ENCODE data around the gene BRI3.
A peak's percentile ranks its signal among the peaks of the same experiment; 100 is the strongest.

The BRI3 gene

GRCh38 chr7:98236355-98237185 lies 44.9 kb upstream of the BRI3 start:
- Histone ChIP-seq H3K4me3 (ENCODE audit: insufficient read length, low read depth) (no peak overlapping the region), H3K36me3 (ENCODE audit: insufficient read depth, insufficient read length, low read length) (peaks cover 15% of the 10 kb centered on the region)
- DNase-seq (ENCODE audit: low read depth, low spot score): no peak

GRCh38 chr7:98238076-98238475 lies 43.4 kb upstream of the BRI3 start:
- peaks cover 15% of the 10 kb centered on the region for H3K36me3 ChIP-seq (ENCODE audit: insufficient read depth, insufficient read length, low read length)
- H3K9ac ChIP-seq (ENCODE audit: insufficient read length, low read depth): no peak overlapping the region
- no peak overlapping the region for H3K4me3 ChIP-seq (ENCODE audit: insufficient read length, low read depth)
- no peaks in the 10 kb centered on the region for H3K9me3 ChIP-seq (ENCODE audit: insufficient read depth, low read length)
- H3K4me1 ChIP-seq (ENCODE audit: insufficient read depth, insufficient read length): peaks cover 2% of the 10 kb centered on the region
- DNase-seq (ENCODE audit: low read depth, low spot score): no peak
- TF ChIP-seq SUZ12 (IDR thresholded peaks at IDR 0.05; ENCODE audit: extremely low read depth, insufficient read depth, insufficient read length) (no peak), YY1 (IDR thresholded peaks at IDR 0.05; ENCODE audit: insufficient read depth, insufficient read length) (no peak), ZNF274 (IDR thresholded peaks at IDR 0.05; ENCODE audit: low read depth, low read length) (no peak)
- no peaks in the 10 kb centered on the region for H3K27me3 ChIP-seq (ENCODE audit: insufficient read depth, insufficient read length)

More at GRCh38 chr7:98236355-98237185, 44.9 kb upstream of the BRI3 start:
- no peaks in the 10 kb centered on the region for H3K9me3 ChIP-seq (ENCODE audit: insufficient read depth, low read length)
- H3K9ac ChIP-seq (ENCODE audit: insufficient read length, low read depth): no peak overlapping the region
- no peaks in the 10 kb centered on the region for H3K27me3 ChIP-seq (ENCODE audit: insufficient read depth, insufficient read length)
- H3K4me1 ChIP-seq (ENCODE audit: insufficient read depth, insufficient read length): peaks cover 1% of the 10 kb centered on the region
- TF ChIP-seq YY1 (IDR thresholded peaks at IDR 0.05; ENCODE audit: insufficient read depth, insufficient read length): no peak
- no peak for TF ChIP-seq ZNF274 (IDR thresholded peaks at IDR 0.05; ENCODE audit: low read depth, low read length)
- no peak for TF ChIP-seq SUZ12 (IDR thresholded peaks at IDR 0.05; ENCODE audit: extremely low read depth, insufficient read depth, insufficient read length)

- TF ChIP-seq YY1 (IDR thresholded peaks at IDR 0.05; ENCODE audit: insufficient read depth, insufficient read length) (no peak), ZNF274 (IDR thresholded peaks at IDR 0.05; ENCODE audit: low read depth, low read length) (no peak), SUZ12 (IDR thresholded peaks at IDR 0.05; ENCODE audit: extremely low read depth, insufficient read depth, insufficient read length) (no peak)
- H3K4me1 ChIP-seq (ENCODE audit: insufficient read depth, insufficient read length): peaks cover 2% of the 10 kb centered on the region
- DNase-seq (ENCODE audit: low read depth, low spot score): no peak
Observed at GRCh38 chr7:98238976-98239375, 42.5 kb upstream of the BRI3 start.

GRCh38 chr7:98240961-98241673 lies 40.4 kb upstream of the BRI3 start:
- TF ChIP-seq YY1 (IDR thresholded peaks at IDR 0.05; ENCODE audit: insufficient read depth, insufficient read length) (no peak), SUZ12 (IDR thresholded peaks at IDR 0.05; ENCODE audit: extremely low read depth, insufficient read depth, insufficient read length) (no peak), ZNF274 (IDR thresholded peaks at IDR 0.05; ENCODE audit: low read depth, low read length) (no peak)

More at GRCh38 chr7:98238976-98239375, 42.5 kb upstream of the BRI3 start:
- Histone ChIP-seq H3K36me3 (ENCODE audit: insufficient read depth, insufficient read length, low read length) (peaks cover 15% of the 10 kb centered on the region), H3K4me3 (ENCODE audit: insufficient read length, low read depth) (no peak overlapping the region), H3K9ac (ENCODE audit: insufficient read length, low read depth) (no peak overlapping the region), H3K9me3 (ENCODE audit: insufficient read depth, low read length) (no peaks in the 10 kb centered on the region), H3K27me3 (ENCODE audit: insufficient read depth, insufficient read length) (no peaks in the 10 kb centered on the region)

GRCh38 chr7:98241674-98242241 lies 39.7 kb upstream of the BRI3 start:
- Histone ChIP-seq H3K9me3 (ENCODE audit: insufficient read depth, low read length) (no peaks in the 10 kb centered on the region), H3K4me1 (ENCODE audit: insufficient read depth, insufficient read length) (peaks cover 2% of the 10 kb centered on the region), H3K27me3 (ENCODE audit: insufficient read depth, insufficient read length) (no peaks in the 10 kb centered on the region), H3K4me3 (ENCODE audit: insufficient read length, low read depth) (no peak overlapping the region), H3K36me3 (ENCODE audit: insufficient read depth, insufficient read length, low read length) (peaks cover 17% of the 10 kb centered on the region), H3K9ac (ENCODE audit: insufficient read length, low read depth) (peak overlapping the region; percentile 3)
- TF ChIP-seq ZNF274 (IDR thresholded peaks at IDR 0.05; ENCODE audit: low read depth, low read length): no peak
- TF ChIP-seq SUZ12 (IDR thresholded peaks at IDR 0.05; ENCODE audit: extremely low read depth, insufficient read depth, insufficient read length): no peak
- no peak for TF ChIP-seq YY1 (IDR thresholded peaks at IDR 0.05; ENCODE audit: insufficient read depth, insufficient read length)
- no peak for DNase-seq (ENCODE audit: low read depth, low spot score)

More at GRCh38 chr7:98240961-98241673, 40.4 kb upstream of the BRI3 start:
- Histone ChIP-seq H3K36me3 (ENCODE audit: insufficient read depth, insufficient read length, low read length) (peaks cover 19% of the 10 kb centered on the region), H3K4me3 (ENCODE audit: insufficient read length, low read depth) (no peak overlapping the region), H3K9ac (ENCODE audit: insufficient read length, low read depth) (no peak overlapping the region), H3K4me1 (ENCODE audit: insufficient read depth, insufficient read length) (peaks cover 2% of the 10 kb centered on the region), H3K27me3 (ENCODE audit: insufficient read depth, insufficient read length) (no peaks in the 10 kb centered on the region), H3K9me3 (ENCODE audit: insufficient read depth, low read length) (no peaks in the 10 kb centered on the region)
- DNase-seq (ENCODE audit: low read depth, low spot score): peak; percentile 36

GRCh38 chr7:98242342-98242741 lies 39.1 kb upstream of the BRI3 start:
- TF ChIP-seq YY1 (IDR thresholded peaks at IDR 0.05; ENCODE audit: insufficient read depth, insufficient read length) (no peak), SUZ12 (IDR thresholded peaks at IDR 0.05; ENCODE audit: extremely low read depth, insufficient read depth, insufficient read length) (no peak), ZNF274 (IDR thresholded peaks at IDR 0.05; ENCODE audit: low read depth, low read length) (no peak)
- no peak for DNase-seq (ENCODE audit: low read depth, low spot score)
- H3K4me1 ChIP-seq (ENCODE audit: insufficient read depth, insufficient read length): peaks cover 2% of the 10 kb centered on the region
- no peak overlapping the region for H3K4me3 ChIP-seq (ENCODE audit: insufficient read length, low read depth)
- no peaks in the 10 kb centered on the region for H3K9me3 ChIP-seq (ENCODE audit: insufficient read depth, low read length)
- no peaks in the 10 kb centered on the region for H3K27me3 ChIP-seq (ENCODE audit: insufficient read depth, insufficient read length)
- H3K36me3 ChIP-seq (ENCODE audit: insufficient read depth, insufficient read length, low read length): peaks cover 17% of the 10 kb centered on the region
- peak overlapping the region; percentile 3 for H3K9ac ChIP-seq (ENCODE audit: insufficient read length, low read depth)

- TF ChIP-seq SUZ12 (IDR thresholded peaks at IDR 0.05; ENCODE audit: extremely low read depth, insufficient read depth, insufficient read length) (no peak), ZNF274 (IDR thresholded peaks at IDR 0.05; ENCODE audit: low read depth, low read length) (no peak), YY1 (IDR thresholded peaks at IDR 0.05; ENCODE audit: insufficient read depth, insufficient read length) (no peak)
- Histone ChIP-seq H3K4me3 (ENCODE audit: insufficient read length, low read depth) (no peak overlapping the region), H3K9ac (ENCODE audit: insufficient read length, low read depth) (no peak overlapping the region), H3K4me1 (ENCODE audit: insufficient read depth, insufficient read length) (peaks cover 2% of the 10 kb centered on the region), H3K27me3 (ENCODE audit: insufficient read depth, insufficient read length) (no peaks in the 10 kb centered on the region), H3K9me3 (ENCODE audit: insufficient read depth, low read length) (no peaks in the 10 kb centered on the region), H3K36me3 (ENCODE audit: insufficient read depth, insufficient read length, low read length) (peaks cover 16% of the 10 kb centered on the region)
- no peak for DNase-seq (ENCODE audit: low read depth, low spot score)
Observed at GRCh38 chr7:98242934-98243333, 38.6 kb upstream of the BRI3 start.

All from NT2/D1 (cell line).